Measurements from ENCODE around the gene ARHGAP31.

DNA sequence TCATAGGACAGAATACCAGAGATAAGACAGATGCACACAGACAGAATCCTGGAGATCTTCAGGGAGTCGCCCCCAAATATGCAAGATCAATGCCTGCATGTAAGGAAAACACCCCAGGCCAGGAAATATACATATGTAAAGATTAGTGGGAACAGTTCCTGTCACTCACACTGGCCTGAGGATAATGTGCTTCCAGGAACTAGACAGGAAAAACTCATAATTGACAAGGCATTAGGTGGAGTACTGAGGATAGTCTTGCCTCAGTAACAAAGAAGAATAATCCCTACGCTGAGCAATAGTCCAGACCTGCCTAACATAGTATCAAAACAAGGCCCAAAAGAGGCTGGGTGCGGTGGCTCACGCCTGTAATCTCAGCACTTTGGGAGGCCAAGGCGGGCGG, 33.1 kb upstream of the ARHGAP31 start:
- TF ChIP-seq ZNF792 (tag by site-specific recombination; IDR thresholded peaks at IDR 0.05): no peak
- TF ChIP-seq TCF7L2 (IDR thresholded peaks at IDR 0.05; ENCODE audit: borderline replicate concordance, low read depth, low read length): no peak
- TF ChIP-seq ZBTB11 (tag by site-specific recombination; conservative IDR thresholded peaks at IDR 0.05; ENCODE audit: low read depth): no peak
- no peak for TF ChIP-seq ZNF530 (tag by site-specific recombination; IDR thresholded peaks at IDR 0.05; ENCODE audit: low read depth)
- TF ChIP-seq OVOL3 (tag by site-specific recombination; IDR thresholded peaks at IDR 0.05): no peak
- TF ChIP-seq, protein P1, sequence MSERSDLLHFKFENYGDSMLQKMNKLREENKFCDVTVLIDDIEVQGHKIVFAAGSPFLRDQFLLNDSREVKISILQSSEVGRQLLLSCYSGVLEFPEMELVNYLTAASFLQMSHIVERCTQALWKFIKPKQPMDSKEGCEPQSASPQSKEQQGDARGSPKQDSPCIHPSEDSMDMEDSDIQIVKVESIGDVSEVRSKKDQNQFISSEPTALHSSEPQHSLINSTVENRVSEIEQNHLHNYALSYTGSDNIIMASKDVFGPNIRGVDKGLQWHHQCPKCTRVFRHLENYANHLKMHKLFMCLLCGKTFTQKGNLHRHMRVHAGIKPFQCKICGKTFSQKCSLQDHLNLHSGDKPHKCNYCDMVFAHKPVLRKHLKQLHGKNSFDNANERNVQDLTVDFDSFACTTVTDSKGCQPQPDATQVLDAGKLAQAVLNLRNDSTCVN (tag by site-specific recombination; optimal IDR thresholded peaks at IDR 0.05): no peak
- no peak for TF ChIP-seq CTCF (tag by site-specific recombination; IDR thresholded peaks at IDR 0.05)
- no peak for TF ChIP-seq REPIN1 (tag by site-specific recombination; IDR thresholded peaks at IDR 0.05; ENCODE audit: low read depth)
